ENCODE measurements around the gene ADCY5.

The ADCY5 gene

DNA sequence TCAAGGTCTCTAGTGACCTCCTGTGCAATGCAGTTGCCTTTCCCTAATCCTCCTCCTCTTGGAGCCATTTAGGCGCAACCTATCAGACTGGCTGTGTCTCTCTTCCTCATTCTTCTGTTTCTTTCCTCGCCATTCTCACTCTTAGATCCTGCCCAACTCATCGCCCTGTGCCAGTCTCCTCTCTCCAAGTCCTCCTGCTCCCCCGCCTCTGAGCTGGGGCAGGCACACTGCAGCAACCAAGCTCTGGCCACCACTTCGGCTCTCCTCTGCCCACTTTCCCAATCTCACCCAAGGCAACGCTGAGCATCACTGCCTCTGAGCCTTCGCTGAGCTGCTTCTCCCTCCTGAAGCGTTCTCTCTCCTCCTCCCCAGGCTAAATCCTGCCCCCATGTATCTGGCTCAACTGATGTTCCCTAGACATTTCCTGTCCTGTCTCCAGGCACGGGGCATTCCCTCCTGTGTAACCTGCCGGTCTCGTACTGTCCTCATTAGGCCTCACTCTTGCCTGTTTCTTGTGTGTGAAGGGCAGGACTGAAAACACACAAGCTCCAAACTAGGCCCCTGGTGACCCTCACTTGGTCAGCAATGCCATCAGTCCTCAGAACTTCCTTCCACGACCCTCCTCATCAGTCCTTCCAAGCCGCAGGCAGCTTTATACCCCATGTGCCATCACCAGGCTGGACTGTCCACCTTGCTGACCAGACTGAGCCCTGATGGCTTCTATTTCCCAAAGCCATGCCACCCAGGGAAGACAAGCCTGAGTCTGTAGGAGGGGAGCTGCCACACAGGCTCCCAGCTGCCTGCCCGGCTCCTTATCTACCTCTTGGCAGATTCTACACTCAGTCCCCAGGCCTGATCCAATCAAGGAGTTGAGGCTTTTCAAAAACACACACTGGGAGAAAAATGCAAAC, 161.6 kb downstream of the ADCY5 start:
- no peaks in the 10 kb centered on the region for H3K27me3 ChIP-seq (ENCODE audit: control insufficient read depth, insufficient read depth, low read length)
- H3K36me3 ChIP-seq (ENCODE audit: control insufficient read depth, insufficient read depth, low read length): peaks cover 28% of the 10 kb centered on the region
- H3K4me1 ChIP-seq (ENCODE audit: control insufficient read depth, insufficient read depth, low read length): no peaks in the 10 kb centered on the region

DNA sequence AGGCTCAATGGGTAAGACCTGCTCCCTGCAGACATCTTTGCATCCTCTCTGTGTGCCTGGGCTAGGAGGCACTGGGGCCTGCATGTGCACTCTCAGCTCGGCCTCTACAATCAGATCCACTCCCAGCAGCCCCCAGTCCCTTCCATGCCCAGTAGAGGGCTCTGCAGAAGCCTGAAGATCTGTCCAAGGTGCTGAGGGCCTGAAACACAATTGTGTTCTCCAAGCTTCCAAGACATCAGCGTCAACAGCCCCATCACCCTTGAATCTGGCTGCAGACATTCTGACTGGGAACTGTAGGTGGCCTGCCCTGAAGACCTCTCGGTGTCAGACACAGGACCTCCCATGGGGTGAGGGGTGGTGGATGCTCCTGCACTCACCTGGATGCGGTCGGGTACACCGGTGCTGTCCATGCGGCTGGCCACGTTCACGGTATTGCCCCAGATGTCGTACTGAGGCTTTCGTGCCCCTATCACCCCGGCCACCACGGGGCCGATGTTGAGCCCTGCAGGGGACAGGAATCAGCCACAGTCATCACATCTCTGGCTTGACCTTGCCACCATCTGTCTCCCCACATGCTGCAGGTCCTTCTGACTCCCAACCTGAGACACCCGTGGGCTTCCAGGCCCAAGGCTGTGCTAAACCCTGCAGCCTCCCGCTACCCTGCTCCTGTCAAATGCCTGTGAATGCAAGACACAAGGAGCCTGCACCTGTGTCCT, 162.4 kb downstream of the ADCY5 start:
- Histone ChIP-seq H3K4me1 (ENCODE audit: control insufficient read depth, insufficient read depth, low read length) (no peaks in the 10 kb centered on the region), H3K36me3 (ENCODE audit: control insufficient read depth, insufficient read depth, low read length) (peaks cover 25% of the 10 kb centered on the region)

More for the DNA sequence above, 161.6 kb downstream of the ADCY5 start:
- Histone ChIP-seq H3K9ac (ENCODE audit: low read depth, low read length) (no peak overlapping the region), H3K4me3 (ENCODE audit: low read depth, low read length) (no peak overlapping the region), H3K9me3 (ENCODE audit: control insufficient read depth, insufficient read depth, low read length) (no peaks in the 10 kb centered on the region)

DNA sequence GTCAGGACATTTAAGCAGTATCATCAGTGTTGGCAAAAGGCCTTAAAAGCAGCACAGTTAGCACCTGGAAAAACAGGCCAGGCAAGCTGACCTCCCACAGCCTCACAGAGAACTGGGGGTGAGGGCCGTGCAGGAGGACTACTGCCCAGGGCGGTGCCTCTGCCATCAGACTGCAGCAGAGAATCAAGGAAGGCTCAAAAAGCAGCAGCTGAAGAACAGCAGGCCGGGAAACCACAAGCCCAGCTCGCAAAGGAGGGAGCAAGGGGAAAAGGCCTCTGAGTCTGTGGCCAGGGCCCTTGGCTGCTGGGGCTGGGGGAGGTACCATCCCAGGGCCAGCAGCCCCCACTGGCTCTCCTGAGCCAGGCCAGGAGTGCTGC, 163.0 kb downstream of the ADCY5 start:
- no peaks in the 10 kb centered on the region for H3K27me3 ChIP-seq (ENCODE audit: control insufficient read depth, insufficient read depth, low read length)
- no peak overlapping the region for H3K4me3 ChIP-seq (ENCODE audit: low read depth, low read length)
- H3K9ac ChIP-seq (ENCODE audit: low read depth, low read length): no peak overlapping the region
- no peaks in the 10 kb centered on the region for H3K9me3 ChIP-seq (ENCODE audit: control insufficient read depth, insufficient read depth, low read length)
- H3K36me3 ChIP-seq (ENCODE audit: control insufficient read depth, insufficient read depth, low read length): peaks cover 23% of the 10 kb centered on the region
- H3K4me1 ChIP-seq (ENCODE audit: control insufficient read depth, insufficient read depth, low read length): no peaks in the 10 kb centered on the region

More for the DNA sequence above, 162.4 kb downstream of the ADCY5 start:
- Histone ChIP-seq H3K9me3 (ENCODE audit: control insufficient read depth, insufficient read depth, low read length) (no peaks in the 10 kb centered on the region), H3K9ac (ENCODE audit: low read depth, low read length) (no peak overlapping the region), H3K4me3 (ENCODE audit: low read depth, low read length) (no peak overlapping the region), H3K27me3 (ENCODE audit: control insufficient read depth, insufficient read depth, low read length) (no peaks in the 10 kb centered on the region)

DNA sequence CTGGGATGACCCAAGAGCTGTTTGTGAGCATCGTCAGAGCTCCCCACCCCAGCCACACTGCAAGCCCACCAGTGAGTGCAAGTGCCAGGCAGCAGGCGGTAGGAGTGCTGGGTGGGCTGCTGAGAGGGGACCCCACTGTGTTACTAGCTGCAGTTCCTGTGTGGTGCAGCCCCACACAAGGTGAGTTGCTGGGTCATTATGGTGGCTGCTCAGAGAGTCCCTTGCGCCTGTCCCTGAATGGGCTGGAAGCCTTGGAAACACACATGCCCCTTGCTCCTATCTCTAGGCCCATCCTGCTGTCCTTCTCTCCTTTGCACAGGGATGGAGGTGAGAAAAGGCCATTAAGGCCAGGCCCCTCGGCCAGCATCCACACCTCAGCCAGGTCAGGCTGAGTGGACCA, 163.4 kb downstream of the ADCY5 start:
- no peaks in the 10 kb centered on the region for H3K4me1 ChIP-seq (ENCODE audit: control insufficient read depth, insufficient read depth, low read length)
- peaks cover 20% of the 10 kb centered on the region for H3K36me3 ChIP-seq (ENCODE audit: control insufficient read depth, insufficient read depth, low read length)
- no peaks in the 10 kb centered on the region for H3K27me3 ChIP-seq (ENCODE audit: control insufficient read depth, insufficient read depth, low read length)
- H3K9me3 ChIP-seq (ENCODE audit: control insufficient read depth, insufficient read depth, low read length): no peaks in the 10 kb centered on the region
- H3K9ac ChIP-seq (ENCODE audit: low read depth, low read length): no peak overlapping the region
- no peak overlapping the region for H3K4me3 ChIP-seq (ENCODE audit: low read depth, low read length)

DNA sequence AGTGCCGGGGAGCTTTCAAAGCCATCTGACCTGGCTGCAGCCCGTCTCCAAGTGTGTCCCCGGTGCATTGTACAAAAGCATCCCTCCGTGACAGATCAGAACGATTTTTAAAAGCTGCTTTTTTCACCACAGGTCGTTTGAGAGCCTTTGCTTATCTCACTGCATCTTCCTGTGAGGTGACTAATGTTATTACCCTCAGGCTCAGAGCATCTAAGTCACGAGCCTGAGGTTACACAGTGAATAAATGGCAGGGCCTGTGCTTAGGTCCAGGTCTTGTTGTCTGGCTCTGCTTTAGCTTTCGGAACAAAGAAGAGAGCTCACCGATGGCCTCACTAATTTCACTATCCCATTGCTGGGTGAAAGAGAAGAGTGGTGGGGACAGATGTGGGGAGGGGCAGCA, 163.8 kb downstream of the ADCY5 start:
- H3K4me1 ChIP-seq (ENCODE audit: control insufficient read depth, insufficient read depth, low read length): no peaks in the 10 kb centered on the region
- no peaks in the 10 kb centered on the region for H3K9me3 ChIP-seq (ENCODE audit: control insufficient read depth, insufficient read depth, low read length)
- no peaks in the 10 kb centered on the region for H3K27me3 ChIP-seq (ENCODE audit: control insufficient read depth, insufficient read depth, low read length)
- peaks cover 18% of the 10 kb centered on the region for H3K36me3 ChIP-seq (ENCODE audit: control insufficient read depth, insufficient read depth, low read length)
- no peak overlapping the region for H3K4me3 ChIP-seq (ENCODE audit: low read depth, low read length)
- no peak overlapping the region for H3K9ac ChIP-seq (ENCODE audit: low read depth, low read length)

DNA sequence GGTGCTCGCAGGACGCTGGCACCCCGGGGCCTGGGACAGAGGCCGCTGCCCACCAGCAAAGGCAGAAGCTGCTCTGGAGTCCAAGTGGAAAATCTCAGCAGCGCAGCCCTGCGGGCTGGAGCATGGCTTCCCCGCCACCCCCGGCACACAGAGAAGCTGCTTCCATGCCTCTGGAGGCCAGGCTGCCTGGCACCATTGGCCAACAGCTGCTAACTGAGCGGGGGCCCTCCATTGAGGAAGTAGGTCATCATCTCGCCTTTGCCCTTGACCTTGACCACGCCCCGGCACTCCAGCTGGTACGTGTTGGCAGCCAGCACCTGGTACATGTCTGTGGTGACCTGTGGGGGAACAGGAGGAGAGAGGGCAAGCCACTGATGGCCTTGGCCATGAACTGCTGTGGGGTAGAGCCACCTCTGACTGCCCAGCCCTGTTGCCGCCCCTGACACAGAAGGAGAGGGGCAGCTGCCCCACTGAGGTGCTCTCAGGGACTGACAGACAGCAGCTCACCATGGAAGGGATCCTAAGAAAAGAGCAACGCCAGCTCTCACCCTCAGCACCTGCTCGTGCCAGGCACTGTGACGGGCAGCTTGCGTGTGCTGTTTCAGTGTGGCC, 164.4 kb downstream of the ADCY5 start:
- H3K4me3 ChIP-seq (ENCODE audit: low read depth, low read length): no peak overlapping the region
- no peak overlapping the region for H3K9ac ChIP-seq (ENCODE audit: low read depth, low read length)
- no peaks in the 10 kb centered on the region for H3K4me1 ChIP-seq (ENCODE audit: control insufficient read depth, insufficient read depth, low read length)
- H3K36me3 ChIP-seq (ENCODE audit: control insufficient read depth, insufficient read depth, low read length): peaks cover 13% of the 10 kb centered on the region
- H3K9me3 ChIP-seq (ENCODE audit: control insufficient read depth, insufficient read depth, low read length): no peaks in the 10 kb centered on the region
- no peaks in the 10 kb centered on the region for H3K27me3 ChIP-seq (ENCODE audit: control insufficient read depth, insufficient read depth, low read length)

DNA sequence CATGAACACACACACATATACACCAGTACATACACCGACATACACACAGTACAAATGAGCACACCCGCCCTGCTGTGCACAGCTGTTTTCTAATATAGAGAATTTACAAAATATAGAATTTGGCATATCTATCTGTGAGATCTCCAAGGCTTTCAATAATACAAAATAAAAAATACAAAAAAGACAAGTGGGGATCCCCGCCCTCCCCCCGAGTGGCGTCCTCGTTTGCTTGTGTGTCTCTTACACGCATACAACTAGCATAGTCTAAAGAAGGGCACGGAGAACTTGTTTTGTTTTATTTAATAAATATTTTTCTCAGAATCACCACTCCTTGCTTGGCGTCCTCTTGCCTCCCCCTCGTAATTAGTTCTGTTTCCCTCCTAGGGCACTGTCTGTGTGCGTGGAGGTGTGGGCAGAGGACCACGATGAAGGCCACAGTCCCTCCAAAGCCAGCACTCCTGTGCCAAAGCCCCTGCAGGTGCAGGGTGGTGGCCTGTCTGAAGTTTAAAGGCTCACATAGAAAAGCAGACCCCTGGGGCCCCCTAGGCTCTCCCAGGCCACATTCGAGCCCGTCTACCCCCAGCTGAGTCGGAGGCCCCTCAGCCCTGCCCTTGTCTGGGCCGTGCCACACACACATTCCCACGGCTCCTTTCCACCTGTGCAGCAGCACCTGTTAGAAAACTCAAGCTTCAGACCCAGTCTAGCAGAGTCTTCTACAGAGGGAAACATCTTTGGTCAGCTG, 165.1 kb downstream of the ADCY5 start:
- H3K9me3 ChIP-seq (ENCODE audit: control insufficient read depth, insufficient read depth, low read length): no peaks in the 10 kb centered on the region
- no peak overlapping the region for H3K9ac ChIP-seq (ENCODE audit: low read depth, low read length)
- H3K4me1 ChIP-seq (ENCODE audit: control insufficient read depth, insufficient read depth, low read length): no peaks in the 10 kb centered on the region
- no peak overlapping the region for H3K4me3 ChIP-seq (ENCODE audit: low read depth, low read length)
- H3K36me3 ChIP-seq (ENCODE audit: control insufficient read depth, insufficient read depth, low read length): peaks cover 10% of the 10 kb centered on the region
- no peaks in the 10 kb centered on the region for H3K27me3 ChIP-seq (ENCODE audit: control insufficient read depth, insufficient read depth, low read length)

DNA sequence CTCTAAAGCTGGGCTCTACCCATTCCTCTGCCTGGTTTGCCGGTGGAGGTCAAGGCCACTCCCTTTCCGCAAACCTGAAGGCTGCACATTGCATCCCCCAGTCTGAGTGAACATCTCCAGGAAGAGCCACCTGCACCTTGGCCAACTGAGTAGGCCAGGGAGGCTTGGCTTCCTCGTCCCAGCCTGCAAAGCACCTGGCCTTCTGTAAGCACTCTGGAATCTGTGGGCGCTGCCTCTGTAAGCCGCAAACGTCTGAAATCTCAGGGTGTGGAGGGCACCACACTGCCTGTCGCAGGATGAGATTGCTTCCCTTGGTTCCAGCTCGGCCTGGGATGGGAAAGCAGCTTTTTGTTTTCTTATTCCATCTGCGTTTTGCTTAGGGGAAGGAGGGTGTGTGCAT, 165.8 kb downstream of the ADCY5 start:
- no peak overlapping the region for H3K4me3 ChIP-seq (ENCODE audit: low read depth, low read length)
- H3K9ac ChIP-seq (ENCODE audit: low read depth, low read length): no peak overlapping the region
- H3K4me1 ChIP-seq (ENCODE audit: control insufficient read depth, insufficient read depth, low read length): peaks cover 3% of the 10 kb centered on the region
- H3K27me3 ChIP-seq (ENCODE audit: control insufficient read depth, insufficient read depth, low read length): no peaks in the 10 kb centered on the region
- H3K9me3 ChIP-seq (ENCODE audit: control insufficient read depth, insufficient read depth, low read length): no peaks in the 10 kb centered on the region
- peaks cover 10% of the 10 kb centered on the region for H3K36me3 ChIP-seq (ENCODE audit: control insufficient read depth, insufficient read depth, low read length)

DNA sequence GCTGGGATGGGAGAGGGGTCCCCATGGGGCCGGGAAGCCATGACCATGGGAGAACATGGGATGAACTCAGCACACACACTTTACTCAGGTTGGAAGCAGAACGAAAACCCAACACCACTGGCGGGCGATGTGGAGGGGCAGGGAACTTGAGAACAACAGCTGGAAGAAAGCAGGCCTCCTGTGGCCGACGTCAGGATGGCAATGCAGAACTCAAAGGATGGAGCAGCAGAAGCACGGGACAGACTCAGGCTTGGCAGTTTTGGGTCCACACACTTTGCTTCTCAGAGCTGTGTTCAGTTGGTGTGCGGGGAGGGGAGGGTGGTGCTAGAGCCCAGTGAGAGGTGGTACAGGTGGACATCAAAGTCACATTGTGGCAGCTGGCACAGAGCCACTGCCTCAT, 166.4 kb downstream of the ADCY5 start:
- Histone ChIP-seq H3K9ac (ENCODE audit: low read depth, low read length) (no peak overlapping the region), H3K36me3 (ENCODE audit: control insufficient read depth, insufficient read depth, low read length) (peaks cover 10% of the 10 kb centered on the region), H3K9me3 (ENCODE audit: control insufficient read depth, insufficient read depth, low read length) (no peaks in the 10 kb centered on the region), H3K4me3 (ENCODE audit: low read depth, low read length) (no peak overlapping the region), H3K4me1 (ENCODE audit: control insufficient read depth, insufficient read depth, low read length) (peaks cover 6% of the 10 kb centered on the region), H3K27me3 (ENCODE audit: control insufficient read depth, insufficient read depth, low read length) (no peaks in the 10 kb centered on the region)

DNA sequence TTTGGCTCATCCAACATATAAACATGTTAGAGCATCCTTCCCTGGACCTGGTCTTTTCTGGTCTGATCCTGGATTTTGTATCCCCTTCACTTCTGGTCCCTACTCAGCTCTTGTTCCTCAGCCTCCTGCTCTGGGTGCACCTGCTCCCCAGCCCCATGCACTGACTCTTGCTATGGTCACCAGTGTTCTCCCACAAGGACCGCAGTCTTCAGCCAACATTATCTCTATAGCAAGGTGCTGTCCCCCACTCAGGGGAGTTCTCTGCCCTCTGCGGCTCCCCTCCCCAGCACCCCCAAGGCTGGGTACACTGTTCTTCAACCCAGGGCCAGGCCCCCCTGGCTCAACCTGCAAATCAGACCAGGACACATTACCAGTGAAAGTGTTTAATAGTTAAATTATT, 167.0 kb downstream of the ADCY5 start:
- Histone ChIP-seq H3K27me3 (ENCODE audit: control insufficient read depth, insufficient read depth, low read length) (no peaks in the 10 kb centered on the region), H3K36me3 (ENCODE audit: control insufficient read depth, insufficient read depth, low read length) (peaks cover 10% of the 10 kb centered on the region), H3K4me1 (ENCODE audit: control insufficient read depth, insufficient read depth, low read length) (peaks cover 6% of the 10 kb centered on the region)

DNA sequence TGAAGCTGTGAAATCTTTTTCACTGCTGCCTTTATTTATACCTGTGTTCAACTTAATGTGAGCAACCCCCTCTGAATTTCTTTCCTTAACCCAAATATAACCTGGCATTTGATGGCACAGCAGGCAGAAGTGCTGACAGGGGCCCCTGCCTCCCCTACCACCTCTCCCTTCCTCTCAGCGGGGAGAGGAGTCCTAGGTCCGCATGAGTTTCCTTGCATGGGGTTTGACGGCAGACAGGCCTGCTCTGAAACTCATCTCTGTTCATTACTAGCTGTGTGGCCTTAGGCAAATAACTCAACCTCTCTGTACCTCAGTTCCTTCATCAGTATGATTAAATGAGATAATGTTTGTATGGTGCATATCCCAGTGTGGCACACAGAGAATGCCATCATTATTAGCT, 167.5 kb downstream of the ADCY5 start:
- H3K9me3 ChIP-seq (ENCODE audit: control insufficient read depth, insufficient read depth, low read length): no peaks in the 10 kb centered on the region
- no peak overlapping the region for H3K4me3 ChIP-seq (ENCODE audit: low read depth, low read length)
- peaks cover 8% of the 10 kb centered on the region for H3K36me3 ChIP-seq (ENCODE audit: control insufficient read depth, insufficient read depth, low read length)
- H3K4me1 ChIP-seq (ENCODE audit: control insufficient read depth, insufficient read depth, low read length): peaks cover 6% of the 10 kb centered on the region
- no peaks in the 10 kb centered on the region for H3K27me3 ChIP-seq (ENCODE audit: control insufficient read depth, insufficient read depth, low read length)
- H3K9ac ChIP-seq (ENCODE audit: low read depth, low read length): no peak overlapping the region

More for the DNA sequence above, 167.0 kb downstream of the ADCY5 start:
- Histone ChIP-seq H3K9ac (ENCODE audit: low read depth, low read length) (no peak overlapping the region), H3K9me3 (ENCODE audit: control insufficient read depth, insufficient read depth, low read length) (no peaks in the 10 kb centered on the region), H3K4me3 (ENCODE audit: low read depth, low read length) (no peak overlapping the region)

All from iPS-15b (cell line).